ENCODE results near the gene WDR59. TPM values are rescaled to one million over a fixed set of nuclear protein-coding genes. Genes with fewer than 3 reads are reported as not detected.
"Not testable (repeated sequence)": the region's sequence is repeated elsewhere in the genome, so short reads cannot be mapped to it uniquely, and the experiment has no call there.

WDR59 gene, protein sequence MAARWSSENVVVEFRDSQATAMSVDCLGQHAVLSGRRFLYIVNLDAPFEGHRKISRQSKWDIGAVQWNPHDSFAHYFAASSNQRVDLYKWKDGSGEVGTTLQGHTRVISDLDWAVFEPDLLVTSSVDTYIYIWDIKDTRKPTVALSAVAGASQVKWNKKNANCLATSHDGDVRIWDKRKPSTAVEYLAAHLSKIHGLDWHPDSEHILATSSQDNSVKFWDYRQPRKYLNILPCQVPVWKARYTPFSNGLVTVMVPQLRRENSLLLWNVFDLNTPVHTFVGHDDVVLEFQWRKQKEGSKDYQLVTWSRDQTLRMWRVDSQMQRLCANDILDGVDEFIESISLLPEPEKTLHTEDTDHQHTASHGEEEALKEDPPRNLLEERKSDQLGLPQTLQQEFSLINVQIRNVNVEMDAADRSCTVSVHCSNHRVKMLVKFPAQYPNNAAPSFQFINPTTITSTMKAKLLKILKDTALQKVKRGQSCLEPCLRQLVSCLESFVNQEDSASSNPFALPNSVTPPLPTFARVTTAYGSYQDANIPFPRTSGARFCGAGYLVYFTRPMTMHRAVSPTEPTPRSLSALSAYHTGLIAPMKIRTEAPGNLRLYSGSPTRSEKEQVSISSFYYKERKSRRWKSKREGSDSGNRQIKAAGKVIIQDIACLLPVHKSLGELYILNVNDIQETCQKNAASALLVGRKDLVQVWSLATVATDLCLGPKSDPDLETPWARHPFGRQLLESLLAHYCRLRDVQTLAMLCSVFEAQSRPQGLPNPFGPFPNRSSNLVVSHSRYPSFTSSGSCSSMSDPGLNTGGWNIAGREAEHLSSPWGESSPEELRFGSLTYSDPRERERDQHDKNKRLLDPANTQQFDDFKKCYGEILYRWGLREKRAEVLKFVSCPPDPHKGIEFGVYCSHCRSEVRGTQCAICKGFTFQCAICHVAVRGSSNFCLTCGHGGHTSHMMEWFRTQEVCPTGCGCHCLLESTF
- 26.8 and 42.4 TPM in 2 replicates for total RNA-seq (2014; rRNA removed; shearing (Covaris generic); ENCODE audit: low replicate concordance)

DNA sequence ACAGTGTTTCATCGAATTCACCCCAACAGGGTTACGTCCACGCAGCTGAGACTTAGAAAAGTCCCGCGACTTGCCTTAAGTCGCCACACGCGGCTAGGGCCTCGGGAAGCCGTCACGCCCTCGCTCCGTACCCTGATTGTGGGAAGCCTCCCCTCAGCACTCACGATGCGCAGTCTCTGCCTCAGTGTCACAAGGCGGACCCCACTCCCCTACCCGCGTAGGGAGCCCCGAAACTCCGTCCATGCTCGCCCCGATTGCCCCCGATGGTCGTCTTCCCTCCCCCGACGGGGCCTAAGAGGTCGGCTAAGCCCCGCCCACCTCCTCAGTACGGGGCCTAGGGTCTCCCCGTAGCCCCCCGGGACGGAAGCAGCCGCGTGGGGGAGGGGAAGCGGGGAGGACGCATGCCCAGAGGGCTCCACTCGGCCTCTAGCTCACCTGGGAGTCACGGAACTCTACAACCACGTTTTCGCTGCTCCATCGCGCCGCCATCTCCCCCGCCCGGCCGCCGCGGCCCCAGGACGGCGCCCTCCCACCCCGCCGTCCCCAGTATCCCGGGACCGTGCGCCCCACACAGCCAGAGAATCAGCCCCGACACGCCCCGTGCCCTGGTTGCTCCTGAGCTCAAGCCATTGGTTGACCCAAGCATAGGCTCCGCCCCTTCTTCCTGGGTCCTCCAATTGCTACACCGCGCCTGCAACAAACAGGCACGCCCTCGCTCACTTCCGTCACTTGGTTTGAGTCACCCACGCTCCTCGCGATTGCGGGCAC lies at the start of gene WDR59:
WDR59 (minus strand) TSS at position 595 of the 768 bp plus-strand sequence; CDS start at position 489, 106 bp downstream.
- peak within 1 kb of the TSS; percentile 93 for H2AFZ ChIP-seq (ENCODE audit: low read length)
- H3K9ac ChIP-seq (ENCODE audit: low read length) = peak within 1 kb of the TSS; percentile 87
- H3K4me1 ChIP-seq (ENCODE audit: low read length) = peaks cover 14% of the 10 kb centered on the region
- H4K20me1 ChIP-seq (ENCODE audit: insufficient read depth, low read depth, low read length) = no peaks in the 10 kb centered on the region
- H3K27me3 ChIP-seq (ENCODE audit: low read length) = no peaks in the 10 kb centered on the region
- H3K4me3 ChIP-seq (ENCODE audit: low read length) = peak within 1 kb of the TSS; percentile 96
- H3K79me2 ChIP-seq (ENCODE audit: low read length) = peaks cover 38% of the 10 kb centered on the region
- no peaks in the 10 kb centered on the region for H3K36me3 ChIP-seq (ENCODE audit: insufficient read depth, low read length)
- no peaks in the 10 kb centered on the region for H3K9me3 ChIP-seq (ENCODE audit: low read length)
- no peaks in the 10 kb centered on the region for H3K9me2 ChIP-seq (replicated peaks; ENCODE audit: insufficient read depth, low read length)
- peak; percentile 100 for DNase-seq
- H3K27ac ChIP-seq (ENCODE audit: low read length) = 0 out of 2 replicates have a peak within 1 kb of the TSS, but pooled peaks have one; percentile 24
- H3K4me2 ChIP-seq (ENCODE audit: low read depth, low read length, poor library complexity, severe bottlenecking) = peak within 1 kb of the TSS; percentile 86

DNA sequence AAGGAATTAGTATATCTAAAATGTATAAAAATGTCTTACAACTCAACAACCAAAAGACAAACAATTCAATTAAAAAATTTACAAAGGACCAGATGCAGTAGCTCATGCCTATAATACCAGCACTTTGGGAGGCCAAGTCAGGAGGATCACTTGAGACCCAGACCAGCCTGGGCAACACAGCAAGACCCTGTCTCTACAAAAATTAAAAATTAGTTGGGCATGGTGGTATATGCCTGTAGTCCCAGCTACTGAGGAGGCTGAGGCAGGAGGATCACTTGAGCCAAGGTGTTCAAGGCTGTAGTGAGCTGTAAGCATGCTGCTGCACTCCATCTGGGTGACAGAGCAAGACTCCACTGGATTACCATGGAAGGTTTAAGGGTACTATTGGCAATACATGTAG lies 47.7 kb upstream of the WDR59 start:
- H3K9ac ChIP-seq (ENCODE audit: low read length) = no peak overlapping the region
- no peaks in the 10 kb centered on the region for H3K36me3 ChIP-seq (ENCODE audit: insufficient read depth, low read length)
- H3K9me2 ChIP-seq (replicated peaks; ENCODE audit: insufficient read depth, low read length) = no peaks in the 10 kb centered on the region
- no peak overlapping the region for H2AFZ ChIP-seq (ENCODE audit: low read length)
- 0 out of 2 replicates have a peak, but pooled peaks cover 2% of the 10 kb centered on the region for H3K9me3 ChIP-seq (ENCODE audit: low read length)
- no peak for DNase-seq
- H3K27ac ChIP-seq (ENCODE audit: low read length) = no peak overlapping the region
- H4K20me1 ChIP-seq (ENCODE audit: insufficient read depth, low read depth, low read length) = no peaks in the 10 kb centered on the region
- no peaks in the 10 kb centered on the region for H3K4me1 ChIP-seq (ENCODE audit: low read length)
- no peaks in the 10 kb centered on the region for H3K27me3 ChIP-seq (ENCODE audit: low read length)
- no peak overlapping the region for H3K4me3 ChIP-seq (ENCODE audit: low read length)
- H3K79me2 ChIP-seq (ENCODE audit: low read length) = no peaks in the 10 kb centered on the region
- no peak overlapping the region for H3K4me2 ChIP-seq (ENCODE audit: low read depth, low read length, poor library complexity, severe bottlenecking)

DNA sequence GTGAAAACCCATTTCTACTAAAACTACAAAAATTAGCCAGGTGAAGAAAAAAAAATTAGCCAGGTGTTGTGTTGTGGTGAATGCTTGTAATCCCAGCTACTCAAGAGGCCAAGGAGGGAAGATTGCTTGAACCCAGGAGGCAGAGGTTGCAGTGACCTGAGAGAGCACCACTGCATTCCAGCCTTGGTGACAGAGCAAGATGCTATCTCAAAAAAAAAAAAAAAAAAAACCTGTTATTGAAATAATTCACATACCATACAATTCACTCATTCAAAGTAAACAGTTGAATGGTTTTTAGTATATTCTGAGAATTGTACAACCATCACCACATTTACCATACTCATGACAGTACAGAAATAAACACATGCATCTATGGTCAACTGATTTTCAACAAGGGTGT lies 44.9 kb upstream of the WDR59 start:
- DNase-seq = no peak
- no peaks in the 10 kb centered on the region for H3K9me3 ChIP-seq (ENCODE audit: low read length)
- H4K20me1 ChIP-seq (ENCODE audit: insufficient read depth, low read depth, low read length) = no peaks in the 10 kb centered on the region
- no peak overlapping the region for H2AFZ ChIP-seq (ENCODE audit: low read length)
- no peak overlapping the region for H3K27ac ChIP-seq (ENCODE audit: low read length)
- no peaks in the 10 kb centered on the region for H3K9me2 ChIP-seq (replicated peaks; ENCODE audit: insufficient read depth, low read length)
- H3K4me1 ChIP-seq (ENCODE audit: low read length) = no peaks in the 10 kb centered on the region
- no peak overlapping the region for H3K9ac ChIP-seq (ENCODE audit: low read length)
- H3K27me3 ChIP-seq (ENCODE audit: low read length) = no peaks in the 10 kb centered on the region
- no peaks in the 10 kb centered on the region for H3K36me3 ChIP-seq (ENCODE audit: insufficient read depth, low read length)
- H3K4me2 ChIP-seq (ENCODE audit: low read depth, low read length, poor library complexity, severe bottlenecking) = no peak overlapping the region
- no peaks in the 10 kb centered on the region for H3K79me2 ChIP-seq (ENCODE audit: low read length)
- no peak overlapping the region for H3K4me3 ChIP-seq (ENCODE audit: low read length)

DNA sequence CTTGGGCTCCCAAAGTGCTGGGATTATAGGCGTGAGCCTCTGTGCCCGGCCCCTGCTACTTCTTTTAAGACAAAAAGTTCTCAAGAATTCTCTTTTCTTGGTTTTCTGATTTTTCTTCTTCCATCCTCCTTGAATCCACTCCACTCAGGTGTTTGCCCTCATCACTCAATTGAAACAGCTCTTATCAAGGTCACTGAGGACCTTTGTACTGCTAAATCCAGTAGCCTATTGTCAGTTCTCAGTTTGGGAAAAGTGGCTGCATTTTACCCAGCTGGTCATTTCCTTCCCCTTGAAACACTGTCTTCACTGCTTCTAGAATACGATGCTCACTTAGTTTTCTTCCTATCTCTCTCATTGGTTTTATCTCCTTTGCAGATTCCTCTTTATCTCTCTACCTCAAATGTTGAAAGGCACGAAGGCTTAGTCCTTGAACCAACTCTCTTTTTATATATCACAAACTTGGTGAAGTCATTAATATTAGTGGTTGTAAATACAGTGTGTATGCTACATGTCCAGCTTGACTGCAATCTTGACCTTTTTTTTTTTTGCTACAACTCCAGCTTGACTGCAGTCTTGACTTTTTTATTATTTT lies 43.7 kb upstream of the WDR59 start:
- Histone ChIP-seq H3K4me2 (ENCODE audit: low read depth, low read length, poor library complexity, severe bottlenecking) (no peak overlapping the region), H3K9me2 (replicated peaks; ENCODE audit: insufficient read depth, low read length) (no peaks in the 10 kb centered on the region), H3K9me3 (ENCODE audit: low read length) (no peaks in the 10 kb centered on the region), H2AFZ (ENCODE audit: low read length) (no peak overlapping the region), H3K4me1 (ENCODE audit: low read length) (peaks cover 5% of the 10 kb centered on the region), H4K20me1 (ENCODE audit: insufficient read depth, low read depth, low read length) (no peaks in the 10 kb centered on the region), H3K36me3 (ENCODE audit: insufficient read depth, low read length) (no peaks in the 10 kb centered on the region), H3K79me2 (ENCODE audit: low read length) (no peaks in the 10 kb centered on the region), H3K9ac (ENCODE audit: low read length) (no peak overlapping the region), H3K27me3 (ENCODE audit: low read length) (no peaks in the 10 kb centered on the region), H3K4me3 (ENCODE audit: low read length) (no peak overlapping the region), H3K27ac (ENCODE audit: low read length) (no peak overlapping the region)
- DNase-seq = no peak

DNA sequence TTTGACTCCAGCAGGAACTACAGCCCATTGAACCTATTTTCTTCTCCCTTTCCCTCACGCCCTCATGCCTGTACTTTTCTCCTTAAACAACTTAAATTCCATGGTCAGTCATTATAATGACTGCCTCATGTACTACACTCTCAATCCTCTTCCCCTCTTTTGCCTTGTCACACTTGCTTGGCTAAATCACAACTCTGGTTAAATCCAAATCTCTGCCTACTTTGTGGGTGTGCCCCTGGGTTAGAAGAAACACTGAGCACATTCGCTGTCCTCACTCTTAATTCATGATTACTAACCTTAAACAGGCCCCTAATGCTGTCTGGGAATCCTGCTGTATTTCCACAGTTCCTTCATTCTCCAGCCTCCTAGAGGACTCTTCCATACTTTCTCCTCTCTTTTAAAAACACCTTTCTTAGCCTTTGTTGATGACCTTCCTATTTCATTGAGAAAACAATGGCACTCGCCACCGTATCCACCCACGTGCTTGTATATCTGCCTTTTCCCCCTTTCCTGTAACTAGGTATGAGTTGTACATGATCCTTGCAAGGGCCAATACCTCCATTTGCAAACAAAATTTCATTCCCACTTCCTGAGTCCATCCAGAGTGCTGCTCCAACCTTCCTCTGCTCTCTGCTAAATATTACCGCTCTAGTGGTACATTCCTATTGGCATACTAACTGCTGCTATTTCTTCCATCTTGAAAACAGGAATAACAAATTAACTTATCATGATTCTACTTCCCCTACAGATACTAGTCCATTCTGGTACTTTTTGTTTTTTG lies 42.8 kb upstream of the WDR59 start:
- Histone ChIP-seq H3K79me2 (ENCODE audit: low read length) (no peaks in the 10 kb centered on the region), H4K20me1 (ENCODE audit: insufficient read depth, low read depth, low read length) (no peaks in the 10 kb centered on the region)

DNA sequence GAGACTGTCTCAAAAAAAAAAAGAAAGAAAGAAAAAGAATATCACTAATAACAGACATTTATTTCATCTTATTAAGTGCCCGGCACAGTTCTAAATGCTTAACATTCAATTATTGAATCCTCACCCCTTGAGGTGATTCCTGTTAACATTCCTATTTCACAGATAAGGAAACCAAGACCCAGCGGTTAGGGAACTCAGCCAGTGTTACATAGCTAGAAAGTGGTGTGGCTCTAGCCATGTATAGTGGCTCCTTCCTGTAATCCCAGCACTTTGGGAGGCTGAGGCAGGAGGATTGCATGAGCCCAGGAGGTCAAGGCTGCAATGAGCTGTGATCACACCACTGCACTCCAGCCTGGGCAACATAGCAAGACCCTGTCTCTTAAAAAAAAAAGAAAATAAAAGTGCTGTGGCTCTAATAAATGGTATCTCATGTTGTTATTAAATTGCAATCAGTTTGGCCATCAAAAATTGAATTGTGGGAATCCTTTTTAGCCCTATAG lies 42.0 kb upstream of the WDR59 start:
- no peaks in the 10 kb centered on the region for H3K9me3 ChIP-seq (ENCODE audit: low read length)
- no peaks in the 10 kb centered on the region for H3K79me2 ChIP-seq (ENCODE audit: low read length)
- H2AFZ ChIP-seq (ENCODE audit: low read length) = no peak overlapping the region
- H3K27me3 ChIP-seq (ENCODE audit: low read length) = no peaks in the 10 kb centered on the region
- H3K9ac ChIP-seq (ENCODE audit: low read length) = no peak overlapping the region
- no peak for DNase-seq
- H3K27ac ChIP-seq (ENCODE audit: low read length) = no peak overlapping the region
- H4K20me1 ChIP-seq (ENCODE audit: insufficient read depth, low read depth, low read length) = no peaks in the 10 kb centered on the region
- H3K36me3 ChIP-seq (ENCODE audit: insufficient read depth, low read length) = no peaks in the 10 kb centered on the region
- no peak overlapping the region for H3K4me2 ChIP-seq (ENCODE audit: low read depth, low read length, poor library complexity, severe bottlenecking)
- no peak overlapping the region for H3K4me3 ChIP-seq (ENCODE audit: low read length)
- peaks cover 5% of the 10 kb centered on the region for H3K4me1 ChIP-seq (ENCODE audit: low read length)
- no peaks in the 10 kb centered on the region for H3K9me2 ChIP-seq (replicated peaks; ENCODE audit: insufficient read depth, low read length)

More for the DNA sequence above, 42.8 kb upstream of the WDR59 start:
- H3K9ac ChIP-seq (ENCODE audit: low read length) = no peak overlapping the region
- H3K9me3 ChIP-seq (ENCODE audit: low read length) = no peaks in the 10 kb centered on the region
- H3K4me1 ChIP-seq (ENCODE audit: low read length) = peaks cover 5% of the 10 kb centered on the region
- no peaks in the 10 kb centered on the region for H3K27me3 ChIP-seq (ENCODE audit: low read length)
- DNase-seq = no peak
- H2AFZ ChIP-seq (ENCODE audit: low read length) = no peak overlapping the region
- no peaks in the 10 kb centered on the region for H3K9me2 ChIP-seq (replicated peaks; ENCODE audit: insufficient read depth, low read length)
- no peaks in the 10 kb centered on the region for H3K36me3 ChIP-seq (ENCODE audit: insufficient read depth, low read length)
- no peak overlapping the region for H3K27ac ChIP-seq (ENCODE audit: low read length)
- H3K4me3 ChIP-seq (ENCODE audit: low read length) = no peak overlapping the region
- no peak overlapping the region for H3K4me2 ChIP-seq (ENCODE audit: low read depth, low read length, poor library complexity, severe bottlenecking)

DNA sequence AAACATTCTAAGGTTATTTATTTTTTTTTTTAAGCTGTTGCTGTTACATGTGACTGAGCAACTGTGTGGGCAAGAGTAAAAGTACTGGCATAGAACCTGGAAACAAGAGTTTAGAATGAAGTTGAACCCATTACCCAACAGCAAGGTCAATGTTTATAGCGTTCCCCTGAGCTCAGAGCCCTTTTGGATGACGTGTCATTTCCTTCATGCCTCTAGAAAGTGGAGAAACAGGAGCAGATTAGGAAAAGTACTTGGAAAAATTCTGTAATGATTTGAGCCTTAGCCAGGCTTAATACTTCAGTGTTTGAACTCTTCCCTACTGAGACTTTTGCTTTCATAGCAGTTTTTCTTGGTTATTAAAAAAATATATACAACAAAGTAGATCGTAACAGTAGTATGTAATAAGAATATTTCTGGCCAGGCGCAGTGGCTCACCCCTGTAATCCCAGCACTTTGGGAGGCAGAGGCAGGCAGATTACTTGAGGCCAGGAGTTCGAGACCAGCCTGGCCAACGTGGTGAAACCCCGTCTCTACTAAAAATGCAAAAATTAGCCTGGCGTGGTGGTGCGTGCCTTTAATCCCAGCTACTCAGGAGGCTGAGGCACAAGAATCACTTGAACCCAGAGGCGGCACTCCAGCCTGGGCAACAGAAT lies 41.4 kb upstream of the WDR59 start:
- H3K9ac ChIP-seq (ENCODE audit: low read length); H3K27me3 ChIP-seq (ENCODE audit: low read length); H3K9me3 ChIP-seq (ENCODE audit: low read length); H2AFZ ChIP-seq (ENCODE audit: low read length); H3K9me2 ChIP-seq (replicated peaks; ENCODE audit: insufficient read depth, low read length); H4K20me1 ChIP-seq (ENCODE audit: insufficient read depth, low read depth, low read length); H3K4me1 ChIP-seq (ENCODE audit: low read length); H3K27ac ChIP-seq (ENCODE audit: low read length); H3K4me2 ChIP-seq (ENCODE audit: low read depth, low read length, poor library complexity, severe bottlenecking); DNase-seq; H3K36me3 ChIP-seq (ENCODE audit: insufficient read depth, low read length); H3K79me2 ChIP-seq (ENCODE audit: low read length); H3K4me3 ChIP-seq (ENCODE audit: low read length): not testable (repeated sequence)

All from Karpas-422 (cell line).